ENCODE results near the gene GINS2. TPM values are rescaled to one million over a fixed set of nuclear protein-coding genes. Genes with fewer than 3 reads are reported as not detected.

GINS2 gene
- total RNA-seq, 1 experiment from 2014 or later = 48.9 TPM

- no peak for DNase-seq (ENCODE audit: low spot score)
- in situ Hi-C loops (cut with HindIII; ENCODE audit: low sequenced_read_pairs) = no loop called here
Measured at GRCh38 chr16:85674828-85675227, 13.9 kb downstream of the GINS2 start.

- in situ Hi-C loops (cut with HindIII; ENCODE audit: low sequenced_read_pairs) = no loop called here
- no peak for DNase-seq (ENCODE audit: low spot score)
Measured at GRCh38 chr16:85674418-85674755, 14.4 kb downstream of the GINS2 start.

GRCh38 chr16:85673529-85674417 is 15.0 kb downstream of the GINS2 start:
- in situ Hi-C loops (cut with HindIII; ENCODE audit: low sequenced_read_pairs) = no loop called here
- peak; percentile 63 for DNase-seq (ENCODE audit: low spot score)

- in situ Hi-C loops (cut with HindIII; ENCODE audit: low sequenced_read_pairs) = no loop called here
- DNase-seq (ENCODE audit: low spot score) = no peak
Measured at GRCh38 chr16:85670840-85671239, 17.9 kb downstream of the GINS2 start.

GRCh38 chr16:85668676-85669424 is 19.9 kb downstream of the GINS2 start:
- in situ Hi-C loops (cut with HindIII; ENCODE audit: low sequenced_read_pairs) = no loop called here
- DNase-seq (ENCODE audit: low spot score) = no peak

- in situ Hi-C loops (cut with HindIII; ENCODE audit: low sequenced_read_pairs) = no loop called here
- DNase-seq (ENCODE audit: low spot score) = no peak
Measured at GRCh38 chr16:85667841-85668413, 20.8 kb downstream of the GINS2 start.

GRCh38 chr16:85667261-85667660 is 21.5 kb downstream of the GINS2 start:
- in situ Hi-C loops (cut with HindIII; ENCODE audit: low sequenced_read_pairs) = no loop called here
- DNase-seq (ENCODE audit: low spot score) = no peak

- DNase-seq (ENCODE audit: low spot score) = no peak
- in situ Hi-C loops (cut with HindIII; ENCODE audit: low sequenced_read_pairs) = no loop called here
Measured at GRCh38 chr16:85665929-85666328, 22.8 kb downstream of the GINS2 start.

GRCh38 chr16:85665373-85665740 is 23.4 kb downstream of the GINS2 start:
- DNase-seq (ENCODE audit: low spot score) = no peak
- in situ Hi-C loops (cut with HindIII; ENCODE audit: low sequenced_read_pairs) = no loop called here

GRCh38 chr16:85664580-85665372 is 24.0 kb downstream of the GINS2 start:
- in situ Hi-C loops (cut with HindIII; ENCODE audit: low sequenced_read_pairs) = no loop called here
- DNase-seq (ENCODE audit: low spot score) = no peak

GRCh38 chr16:85663891-85664321 is 24.8 kb downstream of the GINS2 start:
- peak; percentile 81 for DNase-seq (ENCODE audit: low spot score)
- in situ Hi-C loops (cut with HindIII; ENCODE audit: low sequenced_read_pairs) = no loop called here

- in situ Hi-C loops (cut with HindIII; ENCODE audit: low sequenced_read_pairs) = no loop called here
- DNase-seq (ENCODE audit: low spot score) = no peak
Measured at GRCh38 chr16:85662976-85663830, 25.6 kb downstream of the GINS2 start.

GRCh38 chr16:85662482-85662812 is 26.3 kb downstream of the GINS2 start:
- peak; percentile 37 for DNase-seq (ENCODE audit: low spot score)
- in situ Hi-C loops (cut with HindIII; ENCODE audit: low sequenced_read_pairs) = no loop called here

GRCh38 chr16:85661740-85662481 is 26.8 kb downstream of the GINS2 start:
- in situ Hi-C loops (cut with HindIII; ENCODE audit: low sequenced_read_pairs) = no loop called here
- DNase-seq (ENCODE audit: low spot score) = no peak

GRCh38 chr16:85660843-85661739 is 27.7 kb downstream of the GINS2 start:
- in situ Hi-C loops (cut with HindIII; ENCODE audit: low sequenced_read_pairs) = no loop called here
- DNase-seq (ENCODE audit: low spot score) = no peak

- DNase-seq (ENCODE audit: low spot score) = peak; percentile 67
- in situ Hi-C loops (cut with HindIII; ENCODE audit: low sequenced_read_pairs) = no loop called here
Measured at GRCh38 chr16:85659805-85660511, 28.8 kb downstream of the GINS2 start.

- in situ Hi-C loops (cut with HindIII; ENCODE audit: low sequenced_read_pairs) = no loop called here
- no peak for DNase-seq (ENCODE audit: low spot score)
Measured at GRCh38 chr16:85659336-85659735, 29.4 kb downstream of the GINS2 start.
